T-helper 9 cell (primary cell): Measurements from ENCODE around the gene SLC9A5.
A peak's percentile ranks its signal among the peaks of the same experiment; 100 is the strongest.

ENCODE experiments used
- DNase-seq: peaks from one replicate; pipeline ENCODE4 v3.0.0-alpha.2; 2020

Gene SLC9A5

GRCh38 chr16:67216612-67217490 is 31.9 kb upstream of the SLC9A5 start:
- no peak for DNase-seq

- no peak for DNase-seq
These were observed 24.8 kb upstream of the SLC9A5 start for GRCh38 chr16:67223992-67224391.

- no peak for DNase-seq
These were observed 22.4 kb upstream of the SLC9A5 start for GRCh38 chr16:67226295-67226803.

- peak; percentile 99 for DNase-seq
These were observed 21.8 kb upstream of the SLC9A5 start, which contains the start of gene TMEM208 for GRCh38 chr16:67226804-67227566. TMEM208 (plus strand) TSS chr16:67227130; CDS start chr16:67227219, 89 bp downstream.

- no peak for DNase-seq
These were observed 21.2 kb upstream of the SLC9A5 start for GRCh38 chr16:67227567-67227921.

GRCh38 chr16:67228034-67228785 is 20.6 kb upstream of the SLC9A5 start:
- DNase-seq, result no peak

- no peak for DNase-seq
These were observed 19.9 kb upstream of the SLC9A5 start for GRCh38 chr16:67228905-67229304.

GRCh38 chr16:67229906-67230808 is 18.6 kb upstream of the SLC9A5 start:
- no peak for DNase-seq

GRCh38 chr16:67230809-67231660 is 17.7 kb upstream of the SLC9A5 start:
- no peak for DNase-seq

GRCh38 chr16:67233596-67233995 is 15.2 kb upstream of the SLC9A5 start:
- DNase-seq, result no peak

- no peak for DNase-seq
These were observed 14.6 kb upstream of the SLC9A5 start for GRCh38 chr16:67234180-67234597.

GRCh38 chr16:67235816-67236562 is 12.8 kb upstream of the SLC9A5 start:
- DNase-seq, result peak; percentile 53

- peak; percentile 77 for DNase-seq
These were observed 12.0 kb upstream of the SLC9A5 start for GRCh38 chr16:67236563-67237395.

GRCh38 chr16:67237396-67238277 is 11.1 kb upstream of the SLC9A5 start:
- DNase-seq, result no peak

GRCh38 chr16:67238278-67238575 is 10.6 kb upstream of the SLC9A5 start:
- no peak for DNase-seq

- DNase-seq, result no peak
These were observed 9.8 kb upstream of the SLC9A5 start for GRCh38 chr16:67238806-67239470.

- DNase-seq, result no peak
These were observed 8.3 kb upstream of the SLC9A5 start for GRCh38 chr16:67240506-67240905.
